Loucy (cell line): ENCODE data around the gene COL21A1.

Experiments
- H2AFZ ChIP-seq: fragments of 200-600 bp; sonication (generic); 2 replicates; pipeline ENCODE4 v1.6.0; 2016; ENCODE audit warnings: antibody characterized with exemption, mild to moderate bottlenecking, low read length, moderate library complexity
- H3F3A ChIP-seq: fragments of 200-600 bp; 2 replicates; pipeline ENCODE4 v1.6.0; 2016; ENCODE audit warnings: antibody characterized with exemption, low read depth, mild to moderate bottlenecking
- H3K27me3 ChIP-seq: fragments of 200-600 bp; sonication (generic); 2 replicates; pipeline ENCODE4 v1.6.1; 2014; ENCODE audit warnings: low read length, mild to moderate bottlenecking; ENCODE audit not compliant: insufficient read depth, poor library complexity, severe bottlenecking
- H3K36me3 ChIP-seq: fragments of 200-600 bp; sonication (generic); 2 replicates; pipeline ENCODE4 v1.6.1; 2016; ENCODE audit warnings: low read length; ENCODE audit not compliant: insufficient read depth
- H3K4me1 ChIP-seq: fragments of 200-600 bp; sonication (generic); 2 replicates; pipeline ENCODE4 v1.5.1; 2014; ENCODE audit warnings: low read length, mild to moderate bottlenecking; ENCODE audit not compliant: insufficient read depth, poor library complexity, severe bottlenecking
- H3K4me2 ChIP-seq: fragments of 200-600 bp; sonication (generic); 2 replicates; pipeline ENCODE4 v1.6.0; 2014; ENCODE audit warnings: antibody characterized with exemption, low read length, low read depth, mild to moderate bottlenecking; ENCODE audit not compliant: poor library complexity, severe bottlenecking
- H3K4me3 ChIP-seq: fragments of 200-600 bp; sonication (generic); 2 replicates; pipeline ENCODE4 v1.5.1; 2014; ENCODE audit warnings: low read length, mild to moderate bottlenecking, mixed read lengths; ENCODE audit not compliant: poor library complexity, severe bottlenecking
- H3K79me2 ChIP-seq: fragments of 200-600 bp; sonication (generic); 2 replicates; pipeline ENCODE4 v1.6.1; 2014; ENCODE audit warnings: low read length; ENCODE audit not compliant: insufficient read depth
- H3K9ac ChIP-seq: fragments of 200-600 bp; sonication (generic); 2 replicates; pipeline ENCODE4 v1.6.0; 2014; ENCODE audit warnings: mild to moderate bottlenecking, low read depth, low read length, moderate library complexity; ENCODE audit not compliant: poor library complexity, severe bottlenecking
- H3K9me2 ChIP-seq: fragments of 200-600 bp; sonication (generic); replicated peaks from 2 replicates; pipeline ENCODE4 v1.6.1; 2016; ENCODE audit warnings: low read depth, low read length, mixed read lengths
- H3K9me3 ChIP-seq: fragments of 200-600 bp; sonication (generic); 2 replicates; pipeline ENCODE4 v1.6.1; 2014; ENCODE audit warnings: mild to moderate bottlenecking, antibody characterized with exemption, low read length, low read depth; ENCODE audit not compliant: insufficient read depth
- H4K20me1 ChIP-seq: fragments of 200-600 bp; sonication (generic); 2 replicates; pipeline ENCODE4 v1.6.0; 2014; ENCODE audit warnings: antibody characterized with exemption, low read length, mild to moderate bottlenecking; ENCODE audit not compliant: insufficient read depth, poor library complexity, severe bottlenecking
- CTCF ChIP-seq: fragments of 200-600 bp; sonication (generic); conservative IDR thresholded peaks from 2 replicates; pipeline ENCODE4 v1.5.1; 2014; ENCODE audit warnings: mild to moderate bottlenecking, antibody characterized with exemption, low read length
- EZH2phosphoT487 ChIP-seq: fragments of 200-600 bp; IDR thresholded peaks from 2 replicates; pipeline ENCODE4 v1.6.1; 2018; ENCODE audit warnings: antibody characterized with exemption, mild to moderate bottlenecking, moderate library complexity, borderline replicate concordance

The COL21A1 gene

GRCh38 chr6:56152611-56153010 lies 94.8 kb downstream of the COL21A1 start:
- TF ChIP-seq CTCF (no peak), EZH2phosphoT487 (no peak)
- Histone ChIP-seq H3K36me3 (no peaks in the 10 kb centered on the region), H3K4me1 (no peaks in the 10 kb centered on the region), H3F3A (no peaks in the 10 kb centered on the region), H3K79me2 (no peaks in the 10 kb centered on the region), H3K27me3 (no peaks in the 10 kb centered on the region), H3K4me3 (no peak overlapping the region), H3K4me2 (no peak overlapping the region), H3K9me2 (no peaks in the 10 kb centered on the region), H3K9me3 (no peaks in the 10 kb centered on the region), H3K9ac (no peak overlapping the region), H2AFZ (no peak overlapping the region), H4K20me1 (no peaks in the 10 kb centered on the region)

GRCh38 chr6:56151609-56152224 lies 95.7 kb downstream of the COL21A1 start:
- H3F3A ChIP-seq, result no peaks in the 10 kb centered on the region
- no peaks in the 10 kb centered on the region for H3K9me2 ChIP-seq
- no peaks in the 10 kb centered on the region for H3K4me1 ChIP-seq
- no peaks in the 10 kb centered on the region for H4K20me1 ChIP-seq
- TF ChIP-seq CTCF, result no peak
- no peak for TF ChIP-seq EZH2phosphoT487
- no peaks in the 10 kb centered on the region for H3K27me3 ChIP-seq
- H3K4me2 ChIP-seq, result no peak overlapping the region
- H3K36me3 ChIP-seq, result no peaks in the 10 kb centered on the region
- H3K79me2 ChIP-seq, result no peaks in the 10 kb centered on the region
- no peaks in the 10 kb centered on the region for H3K9me3 ChIP-seq
- no peak overlapping the region for H3K9ac ChIP-seq
- no peak overlapping the region for H3K4me3 ChIP-seq
- no peak overlapping the region for H2AFZ ChIP-seq

- H3K36me3 ChIP-seq, result no peaks in the 10 kb centered on the region
- TF ChIP-seq EZH2phosphoT487 (no peak), CTCF (no peak)
Observed at GRCh38 chr6:56148488-56149186, 98.7 kb downstream of the COL21A1 start.

More at GRCh38 chr6:56148488-56149186, 98.7 kb downstream of the COL21A1 start:
- H2AFZ ChIP-seq, result no peak overlapping the region
- no peaks in the 10 kb centered on the region for H3K9me3 ChIP-seq
- H3F3A ChIP-seq, result no peaks in the 10 kb centered on the region
- no peaks in the 10 kb centered on the region for H3K79me2 ChIP-seq
- H3K9me2 ChIP-seq, result no peaks in the 10 kb centered on the region
- H4K20me1 ChIP-seq, result no peaks in the 10 kb centered on the region
- no peaks in the 10 kb centered on the region for H3K4me1 ChIP-seq
- H3K4me2 ChIP-seq, result no peak overlapping the region
- no peak overlapping the region for H3K4me3 ChIP-seq
- H3K27me3 ChIP-seq, result no peaks in the 10 kb centered on the region
- no peak overlapping the region for H3K9ac ChIP-seq
